Superior temporal gyrus (tissue), 1 donor: Measurements from ENCODE around the gene MRPL1.
"Not testable (repeated sequence)": the region's sequence is repeated elsewhere in the genome, so short reads cannot be mapped to it uniquely, and the experiment has no call there.

Source experiments
- DNase-seq: peaks from one replicate; pipeline ENCODE4 v3.0.0-alpha.2; 2016; ENCODE audit errors: extremely low spot score

The MRPL1 gene

DNA sequence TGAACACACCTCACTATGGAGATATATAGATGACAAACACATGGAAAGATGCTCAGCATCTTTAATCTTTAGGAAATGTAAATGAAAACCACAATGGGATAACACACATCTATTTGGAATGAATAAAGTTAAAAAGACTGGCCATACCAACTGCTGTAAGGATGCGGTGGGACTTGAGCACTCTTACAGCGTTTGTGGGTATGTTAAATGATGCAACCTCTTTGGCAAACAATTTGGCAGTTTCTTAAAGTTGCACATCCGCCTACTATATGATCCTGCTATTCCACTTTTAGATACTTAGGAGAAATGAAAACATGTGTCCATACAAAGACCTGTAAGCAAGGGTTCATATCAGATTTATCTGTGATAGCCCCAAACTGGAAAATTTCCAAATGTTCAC is 50.7 kb downstream of the MRPL1 start:
- DNase-seq: no peak

DNA sequence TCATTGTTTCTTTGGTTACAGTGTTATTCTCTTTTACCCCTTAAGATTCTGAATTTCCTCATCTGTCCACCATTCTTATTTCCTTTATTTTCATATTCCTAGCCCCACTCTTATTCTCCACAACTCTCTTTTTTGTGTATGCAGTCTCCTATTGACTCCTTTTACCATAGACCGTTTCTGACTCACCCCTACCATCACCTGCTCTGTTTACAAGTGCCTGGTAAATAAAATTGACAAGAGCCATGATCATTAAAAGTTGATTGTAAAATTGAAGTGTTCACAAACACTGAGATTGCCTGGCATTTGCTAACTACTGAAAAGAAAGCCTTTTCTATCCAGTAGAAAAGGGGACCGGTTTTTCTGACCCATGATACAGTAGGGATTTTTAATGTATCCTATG is 54.4 kb downstream of the MRPL1 start:
- DNase-seq: no peak

DNA sequence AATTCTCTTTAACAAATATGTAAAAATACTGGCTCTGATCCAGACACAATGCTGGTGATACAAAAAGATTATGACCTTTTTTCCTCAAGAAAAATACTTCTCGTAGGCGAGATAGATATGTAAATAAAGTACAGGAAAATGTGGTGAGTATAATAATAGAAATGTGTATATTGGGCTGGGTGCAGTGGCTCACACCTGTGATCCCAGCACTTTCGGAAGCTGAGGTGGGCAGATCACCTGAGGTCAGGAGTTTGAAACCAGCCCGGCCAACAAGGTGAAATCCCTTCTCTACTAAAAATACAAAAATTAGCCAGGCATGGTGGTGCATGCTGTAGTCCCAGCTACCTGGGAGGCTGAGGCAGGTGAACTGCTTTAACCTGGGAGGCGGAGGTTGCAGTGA is 55.0 kb downstream of the MRPL1 start:
- no peak for DNase-seq

DNA sequence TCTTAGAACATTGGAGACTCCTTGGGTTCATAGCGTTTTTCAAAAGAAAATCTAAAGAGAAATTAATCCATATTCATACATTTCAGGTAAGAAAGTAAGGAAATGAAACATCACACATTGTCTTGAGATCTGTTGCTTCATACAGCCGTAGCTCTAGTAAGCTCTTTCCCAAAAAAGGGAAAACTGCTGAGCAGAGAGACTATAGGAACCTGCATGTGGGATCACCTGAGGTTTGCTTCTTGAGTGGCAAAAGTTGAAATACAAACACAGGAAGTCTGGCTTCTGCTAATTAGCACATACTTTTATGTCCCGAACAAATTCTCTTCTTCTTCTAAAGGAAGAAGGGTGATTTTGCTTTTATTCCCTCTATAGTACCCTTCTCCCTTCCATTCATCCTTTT is 57.7 kb downstream of the MRPL1 start:
- no peak for DNase-seq

DNA sequence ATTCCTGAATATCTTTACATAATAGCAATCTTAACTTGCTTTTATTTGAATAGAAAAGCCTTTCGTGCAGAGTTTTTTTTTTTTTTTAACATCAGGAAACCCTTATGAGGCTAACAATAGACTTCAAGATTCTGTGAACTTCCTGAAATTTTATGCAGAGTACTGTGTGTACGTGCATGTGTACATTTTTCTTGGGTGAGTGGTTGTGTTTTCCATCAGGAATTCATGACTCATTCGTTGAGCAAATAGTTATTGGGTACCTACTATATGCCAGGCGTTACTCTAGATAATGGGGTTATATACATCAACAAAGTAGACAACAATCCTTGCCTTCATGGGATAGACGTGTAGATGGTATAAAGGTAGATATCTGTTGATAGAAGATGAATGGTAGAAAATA is 59.1 kb downstream of the MRPL1 start:
- DNase-seq: no peak

DNA sequence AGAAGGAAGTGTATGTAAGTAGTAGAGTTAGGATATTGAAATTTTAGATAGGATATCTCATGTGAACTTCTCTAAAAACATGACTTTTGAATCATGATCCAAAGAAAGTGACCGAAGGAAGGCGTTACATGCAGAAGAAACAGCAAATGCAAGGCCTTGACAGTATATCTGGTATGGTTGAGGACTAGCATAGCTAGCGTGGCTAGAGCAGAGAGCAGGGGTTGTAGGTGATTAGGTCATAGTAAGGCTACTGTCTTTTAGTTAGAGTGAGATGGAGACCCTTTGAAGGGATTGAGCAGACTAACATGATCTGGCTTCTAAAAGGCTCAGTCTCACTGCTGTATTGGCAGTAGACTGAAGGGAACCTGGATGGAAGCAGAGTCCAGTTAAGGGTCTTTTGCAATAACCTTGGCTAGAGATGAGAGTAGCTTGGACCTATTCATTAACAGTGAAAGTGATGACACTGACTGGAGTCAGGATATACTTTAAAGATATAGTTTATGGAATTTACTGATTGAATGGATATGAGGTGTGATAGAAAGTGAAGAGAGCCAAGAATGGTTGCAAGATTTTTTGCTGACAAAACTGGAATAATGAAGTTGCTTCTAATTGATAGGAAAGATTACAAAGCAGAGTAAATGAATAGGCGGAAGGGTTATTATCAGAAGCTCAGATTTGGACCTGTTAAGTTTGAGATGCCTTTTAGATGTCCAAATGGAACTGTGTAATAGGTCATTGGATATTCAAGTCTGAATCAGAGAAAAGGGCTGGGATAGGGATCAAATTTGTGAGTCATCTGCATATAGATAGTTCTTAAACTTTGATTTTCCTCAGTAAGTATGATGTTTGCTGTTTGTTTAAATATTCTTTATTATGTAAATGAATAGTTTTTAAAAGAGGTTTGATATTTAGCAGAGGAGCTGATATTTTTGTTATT is 59.8 kb downstream of the MRPL1 start:
- DNase-seq: no peak

DNA sequence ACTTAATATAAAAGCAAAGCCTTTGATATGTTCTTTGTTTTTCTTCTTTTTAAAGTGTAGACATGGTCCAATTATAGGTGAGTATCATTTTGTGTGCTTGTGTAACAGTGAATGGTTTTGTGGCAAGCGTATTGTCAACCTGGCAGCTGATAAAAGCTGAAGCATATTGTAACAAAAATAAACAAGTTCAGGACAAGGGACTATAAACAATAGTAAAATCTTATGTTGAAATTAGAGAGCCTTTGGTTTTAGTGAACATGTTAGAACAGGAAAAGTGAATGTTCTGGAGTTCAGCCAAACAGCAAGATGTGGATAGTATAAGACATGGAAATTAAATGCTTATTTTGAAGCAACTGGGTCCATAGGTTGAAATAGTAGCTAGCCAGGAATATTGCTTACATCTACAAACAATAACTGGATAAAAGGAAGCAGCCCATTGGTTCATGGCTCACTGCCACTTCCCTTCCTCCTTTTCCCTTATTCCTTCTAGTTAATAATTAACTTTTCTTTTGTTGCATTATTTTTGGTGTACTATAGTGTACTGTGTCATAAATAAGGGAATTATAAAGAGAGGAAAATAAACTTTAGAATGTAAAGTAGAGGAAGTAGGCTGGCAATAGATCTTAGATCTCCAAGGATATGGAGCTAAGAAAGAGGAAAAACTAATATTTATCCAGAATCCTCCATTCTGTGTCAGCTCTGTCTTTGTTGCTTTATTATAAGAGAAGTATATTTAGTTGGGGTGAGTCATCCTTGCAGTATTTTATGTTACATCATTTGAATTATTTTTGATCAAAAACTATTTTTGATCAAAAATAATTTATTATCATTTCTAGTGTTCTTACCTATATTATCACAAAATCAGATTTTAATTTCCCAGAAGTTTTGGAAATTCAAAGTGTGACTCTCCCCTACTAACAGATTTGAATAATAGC is 65.6 kb downstream of the MRPL1 start:
- no peak for DNase-seq

DNA sequence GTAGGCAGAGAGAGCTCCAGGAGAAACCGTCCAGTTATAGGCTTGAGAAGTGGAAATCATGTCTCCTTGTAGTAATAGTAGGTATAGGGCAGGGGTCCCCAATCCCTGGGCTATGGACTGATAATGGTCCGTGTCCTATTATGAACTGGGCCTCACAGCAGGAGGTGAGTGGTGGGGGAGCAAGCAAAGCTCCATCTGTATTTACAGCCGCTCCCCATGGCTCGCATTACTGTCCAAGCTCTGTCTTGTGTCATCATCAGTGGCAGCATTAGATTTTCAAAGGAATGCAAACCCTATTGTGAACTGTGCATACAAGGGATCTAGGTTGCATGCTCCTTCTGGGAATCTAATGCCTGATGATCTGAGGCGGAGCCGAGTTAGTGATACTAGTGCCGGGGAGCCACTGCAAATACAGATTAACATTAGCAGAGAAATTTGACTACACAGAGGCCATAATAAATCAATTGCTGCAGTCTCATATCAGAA is 67.6 kb downstream of the MRPL1 start:
- no peak for DNase-seq

DNA sequence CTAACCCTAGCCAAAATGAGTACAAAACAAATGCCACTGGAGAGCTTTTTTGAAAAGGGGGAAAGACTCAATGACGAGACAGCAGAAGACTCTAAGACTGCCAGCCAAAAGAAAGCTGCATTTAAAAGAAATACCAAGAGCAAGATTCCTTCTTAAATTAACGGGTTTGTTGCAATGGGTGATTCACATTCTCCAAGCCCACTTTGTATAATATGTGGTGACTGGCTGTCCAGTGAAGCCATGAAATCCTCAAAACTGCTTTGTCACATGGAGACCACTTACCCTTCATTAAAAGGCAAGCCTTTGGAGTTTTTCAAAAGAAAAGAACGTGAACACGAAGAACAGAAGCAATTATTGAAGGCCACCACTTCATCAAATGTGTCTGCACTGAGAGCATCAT is 68.2 kb downstream of the MRPL1 start:
- no peak for DNase-seq

DNA sequence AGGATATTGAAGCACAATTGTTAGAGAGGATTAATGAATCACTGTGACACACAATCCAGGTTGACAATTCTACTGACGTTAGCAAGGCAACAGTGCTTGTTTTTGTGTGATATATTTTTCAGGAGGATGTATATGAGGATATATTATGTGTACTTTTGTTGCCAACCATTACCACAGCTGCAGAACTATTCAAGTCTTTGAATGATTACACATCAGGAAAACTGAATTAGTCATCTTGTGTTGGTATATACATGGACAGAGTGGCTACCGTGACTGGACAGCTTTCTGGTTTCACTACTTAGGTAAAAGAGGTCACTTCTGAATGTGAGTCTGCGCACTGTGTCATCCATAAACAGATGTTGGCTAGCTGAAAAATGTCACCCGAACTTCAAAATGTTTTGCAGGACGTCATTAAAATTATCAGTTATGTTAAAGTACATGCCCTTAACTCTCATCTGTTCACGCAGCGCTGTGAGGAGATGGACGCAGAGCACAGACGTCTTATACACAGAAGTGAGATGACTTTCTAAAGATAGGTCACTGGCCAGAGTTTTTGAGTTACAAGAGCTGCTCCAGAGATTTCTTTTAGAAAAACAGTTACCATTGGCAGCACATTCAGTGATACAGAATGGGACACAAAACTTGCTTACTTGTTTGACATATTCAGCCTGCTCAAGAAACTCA is 69.0 kb downstream of the MRPL1 start:
- no peak for DNase-seq

DNA sequence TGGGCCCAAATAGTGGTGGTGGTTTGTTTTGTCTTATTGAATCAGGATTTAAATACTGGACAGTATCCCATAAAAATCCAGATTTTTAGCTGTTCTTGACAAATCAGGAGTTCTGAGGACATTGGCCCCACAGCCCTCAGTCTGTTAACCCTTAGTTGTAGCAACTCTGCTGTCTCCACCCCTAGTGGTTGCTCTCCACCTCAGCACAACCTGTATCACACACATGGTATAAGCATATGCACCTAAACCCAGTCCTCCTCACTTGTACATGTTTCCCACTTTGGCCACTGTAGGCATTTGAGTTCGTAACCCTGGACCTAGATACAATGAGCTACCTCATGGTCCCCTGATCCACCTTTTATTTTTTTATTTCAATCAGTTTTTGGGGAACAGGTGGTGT is 75.9 kb downstream of the MRPL1 start:
- DNase-seq: no peak

DNA sequence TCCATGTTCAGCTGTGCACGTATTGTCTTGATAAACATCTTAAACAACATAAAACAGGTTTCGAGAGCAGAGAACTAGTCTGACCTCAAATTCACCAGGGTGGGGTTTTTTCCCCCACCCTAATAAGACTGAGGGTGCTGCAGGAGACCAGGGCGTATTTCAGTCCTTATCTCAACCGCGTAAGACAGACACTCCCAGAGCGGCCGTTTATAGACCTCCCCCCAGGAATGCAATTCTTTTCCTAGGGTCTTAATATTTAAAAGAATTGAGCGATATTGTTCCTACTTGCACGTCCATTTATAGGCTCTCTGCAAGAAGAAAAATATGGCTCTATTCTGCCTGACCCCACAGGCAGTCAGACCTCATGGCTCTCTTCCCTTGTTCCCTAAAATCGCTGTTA is 83.3 kb downstream of the MRPL1 start:
- not testable (repeated sequence) for DNase-seq

DNA sequence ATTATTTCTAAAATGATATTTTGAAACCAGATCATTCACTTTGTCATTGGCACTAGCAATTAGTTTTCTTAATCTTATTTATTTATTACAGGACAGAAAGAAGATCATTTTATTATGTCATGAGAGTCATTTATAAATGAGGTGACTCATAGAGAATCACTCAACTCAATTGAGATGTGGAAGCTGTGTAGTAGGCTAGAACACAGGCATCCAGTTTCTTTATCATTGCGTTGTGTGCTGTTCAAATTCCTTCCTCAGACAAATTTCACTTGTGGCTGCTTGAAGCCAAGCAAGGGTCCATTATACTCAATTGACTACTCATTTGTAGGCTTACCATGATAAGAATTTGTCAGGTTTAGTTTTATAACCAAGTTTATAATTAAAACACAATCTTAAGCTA is 87.6 kb downstream of the MRPL1 start:
- no peak for DNase-seq

DNA sequence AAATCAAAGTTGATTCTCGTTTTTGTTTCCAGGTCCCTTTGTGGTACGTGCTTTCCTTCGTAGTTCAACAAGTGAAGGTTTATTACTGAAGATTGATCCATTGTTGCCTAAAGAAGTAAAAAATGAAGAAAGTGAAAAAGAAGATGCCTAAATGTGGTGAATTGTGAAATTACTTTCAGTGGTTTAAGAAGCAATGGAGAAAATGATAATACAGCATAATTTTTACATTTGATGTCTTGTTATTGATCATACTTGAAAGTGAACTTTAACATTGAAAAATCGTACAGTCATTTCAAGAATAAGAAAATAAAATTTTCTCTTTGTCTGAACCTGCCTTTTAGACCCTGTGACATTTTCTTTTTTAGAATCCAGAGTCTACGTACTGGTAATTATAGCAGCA is 89.8 kb downstream of the MRPL1 start:
- no peak for DNase-seq

DNA sequence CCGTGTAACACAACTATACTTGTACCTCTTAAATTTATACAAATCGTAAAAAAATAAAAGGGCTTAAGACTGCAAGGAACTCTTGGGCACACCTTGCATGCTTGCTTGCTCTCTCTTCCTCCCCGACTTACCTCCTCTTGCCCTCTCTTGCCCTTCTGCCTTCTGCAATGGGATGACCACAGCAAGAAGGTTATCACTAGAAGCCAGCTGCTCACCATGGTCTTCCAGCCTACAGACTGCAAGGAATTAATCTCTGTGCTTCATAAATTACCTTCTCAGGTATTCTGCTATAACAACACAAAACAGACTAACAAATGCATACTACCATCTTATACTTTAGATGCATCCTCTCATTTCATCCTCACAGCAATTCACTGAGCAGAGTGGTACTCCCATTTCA is 92.1 kb downstream of the MRPL1 start:
- no peak for DNase-seq

DNA sequence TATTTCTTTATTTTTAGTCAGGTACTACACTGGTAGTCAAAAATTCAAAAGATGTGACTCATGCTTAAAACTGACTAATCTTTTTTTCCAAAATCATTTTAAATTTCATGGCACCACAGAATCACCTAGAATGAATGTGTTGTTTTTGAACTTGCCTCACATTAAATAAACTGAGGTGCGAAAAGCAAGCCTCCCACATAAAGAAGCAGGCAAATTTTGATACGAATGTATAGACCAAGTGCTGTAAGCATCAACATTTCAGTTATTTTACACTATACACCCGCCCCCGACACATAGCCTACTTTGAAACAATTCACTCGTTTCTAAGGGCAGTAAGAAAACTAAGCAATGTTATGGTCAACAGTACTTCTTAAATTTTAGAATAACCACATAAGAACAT is 94.3 kb downstream of the MRPL1 start:
- DNase-seq: no peak

DNA sequence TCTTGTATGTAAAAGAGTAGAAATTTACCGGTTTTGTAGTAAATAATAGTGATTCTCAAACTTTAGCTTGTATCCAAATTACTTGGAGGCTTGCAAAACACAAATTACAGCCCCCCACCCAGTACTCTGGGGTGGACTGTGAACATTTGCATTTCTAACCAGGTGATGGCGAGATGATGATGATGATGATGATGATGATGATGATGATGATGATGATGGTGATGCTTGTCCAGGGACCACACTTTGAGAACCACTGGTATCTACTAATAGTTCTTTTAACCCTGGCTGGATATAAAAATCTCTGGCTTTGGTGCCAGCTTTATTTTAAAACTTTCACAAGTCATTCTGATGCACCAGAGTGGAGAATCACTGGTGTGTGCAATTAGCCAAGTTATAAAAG is 96.3 kb downstream of the MRPL1 start:
- DNase-seq: no peak

DNA sequence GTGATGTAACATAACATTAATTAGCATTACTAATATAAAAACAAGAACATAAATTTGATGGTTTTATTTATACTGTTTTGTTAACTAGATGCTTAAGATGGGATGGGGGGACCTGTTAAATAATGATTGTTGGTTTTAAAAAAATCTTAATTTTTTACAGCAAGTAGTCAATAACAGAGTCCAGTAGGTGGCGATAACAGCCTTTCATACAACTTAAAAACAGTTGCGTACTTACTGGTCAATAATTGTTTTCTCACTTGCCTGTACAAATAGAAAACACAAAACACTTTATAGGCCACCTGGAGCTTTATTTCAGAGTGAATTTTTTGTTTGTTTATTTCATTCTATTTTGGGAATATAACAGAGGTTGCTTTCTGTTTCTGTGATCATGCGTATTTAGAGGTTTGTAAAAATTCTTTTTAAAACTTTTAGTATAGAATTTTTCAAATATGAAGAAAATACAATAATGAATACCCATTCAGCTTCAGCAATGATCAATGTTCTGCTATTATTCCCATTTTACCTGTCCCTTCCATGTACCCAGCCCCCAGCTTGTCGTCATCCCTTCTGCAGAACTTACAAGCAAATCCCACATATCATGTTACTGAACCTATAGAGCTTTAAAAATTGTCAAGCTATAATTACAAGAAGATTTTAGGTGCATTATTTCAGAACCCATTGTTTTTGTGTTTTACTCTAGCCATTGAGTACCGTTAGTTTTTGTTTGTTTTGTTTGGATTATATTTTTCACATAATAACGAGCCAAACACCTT is 97.1 kb downstream of the MRPL1 start:
- peak; percentile 80 for DNase-seq

DNA sequence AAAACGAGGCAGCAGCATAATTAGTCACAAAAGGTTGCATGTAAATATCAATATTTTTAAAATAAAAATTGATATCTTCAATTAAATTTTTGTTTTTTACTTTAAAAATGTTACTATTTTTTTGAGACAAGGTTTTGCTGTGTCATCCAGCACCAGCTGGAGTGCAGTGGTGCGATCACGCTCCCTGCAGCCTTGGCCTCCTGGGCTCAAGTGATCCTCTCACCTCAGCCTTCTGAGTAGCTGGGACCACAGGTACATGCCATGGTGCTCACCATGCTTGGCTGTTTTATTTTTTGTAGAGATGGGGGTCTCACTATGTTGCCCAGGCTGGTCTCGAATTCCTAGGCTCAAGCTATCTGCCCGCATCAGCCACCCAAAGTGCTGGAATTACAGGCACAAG is 97.7 kb downstream of the MRPL1 start:
- DNase-seq: no peak

DNA sequence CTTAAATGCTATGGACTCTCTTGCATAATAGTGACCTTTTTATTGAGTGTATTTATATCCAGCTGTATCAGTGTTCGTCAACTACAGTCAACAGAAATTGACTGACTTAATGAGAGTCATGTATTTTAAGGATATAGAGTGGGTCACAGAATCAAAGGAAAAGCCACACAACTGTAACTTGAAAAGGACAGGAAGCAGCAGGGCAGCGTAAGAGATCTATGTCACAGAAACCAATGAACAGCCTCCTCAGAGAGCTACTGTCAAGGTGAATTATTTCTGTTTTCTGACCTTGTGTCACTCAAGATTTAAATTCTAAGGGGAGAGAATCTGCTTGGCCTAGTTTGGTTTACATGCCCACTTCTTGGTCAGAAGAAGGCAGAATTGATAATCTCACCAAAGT is 100.4 kb downstream of the MRPL1 start:
- no peak for DNase-seq

DNA sequence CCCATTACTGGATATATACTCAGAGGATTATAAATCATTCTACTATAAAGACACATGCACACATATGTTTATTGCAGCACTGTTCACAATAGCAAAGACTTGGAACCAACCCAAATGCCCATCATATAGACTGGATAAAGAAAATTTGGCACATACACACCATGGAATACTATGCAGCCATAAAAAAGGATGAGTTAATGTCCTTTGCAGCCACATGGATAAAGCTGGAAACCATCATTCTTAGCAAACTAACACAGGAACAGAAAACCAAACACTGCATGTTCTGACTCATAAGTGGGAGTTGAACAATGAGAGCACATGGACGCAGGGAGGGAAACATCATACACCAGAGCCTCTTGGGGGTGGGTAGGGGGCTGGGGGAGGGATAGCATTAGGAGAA is 111.0 kb downstream of the MRPL1 start:
- DNase-seq: not testable (repeated sequence)
